Suppressor macrophage treated with lipopolysaccharide for 4 hours (primary cell): ENCODE data around the gene FJX1.
A peak's percentile ranks its signal among the peaks of the same experiment; 100 is the strongest.
"Not testable (repeated sequence)": the region's sequence is repeated elsewhere in the genome, so short reads cannot be mapped to it uniquely, and the experiment has no call there.

Experiments used
- DNase-seq: peaks from one replicate; pipeline ENCODE4 v3.0.0-alpha.2; 2020

Gene FJX1

GRCh38 chr11:35635933-35636332 is 17.7 kb downstream of the FJX1 start:
- DNase-seq, result no peak

GRCh38 chr11:35639591-35640179 is 21.4 kb downstream of the FJX1 start:
- DNase-seq, result no peak

- no peak for DNase-seq
Observed at GRCh38 chr11:35641171-35641897, 23.1 kb downstream of the FJX1 start.

GRCh38 chr11:35641964-35642363 is 23.7 kb downstream of the FJX1 start:
- no peak for DNase-seq

GRCh38 chr11:35647421-35648093 is 29.3 kb downstream of the FJX1 start:
- no peak for DNase-seq

GRCh38 chr11:35650006-35650405 is 31.7 kb downstream of the FJX1 start:
- no peak for DNase-seq

GRCh38 chr11:35650467-35650866 is 32.2 kb downstream of the FJX1 start:
- DNase-seq, result no peak

GRCh38 chr11:35651263-35651662 is 33.0 kb downstream of the FJX1 start:
- no peak for DNase-seq

- DNase-seq, result not testable (repeated sequence)
Observed at GRCh38 chr11:35652786-35653185, 34.5 kb downstream of the FJX1 start.

GRCh38 chr11:35654711-35655110 is 36.5 kb downstream of the FJX1 start:
- no peak for DNase-seq

- DNase-seq, result no peak
Observed at GRCh38 chr11:35655254-35655653, 37.0 kb downstream of the FJX1 start.

GRCh38 chr11:35655856-35656255 is 37.6 kb downstream of the FJX1 start:
- no peak for DNase-seq

GRCh38 chr11:35658020-35658948 is 40.0 kb downstream of the FJX1 start:
- DNase-seq, result no peak

GRCh38 chr11:35661534-35661933 is 43.3 kb downstream of the FJX1 start:
- no peak for DNase-seq

GRCh38 chr11:35662061-35662648 is 43.9 kb downstream of the FJX1 start:
- DNase-seq, result no peak

GRCh38 chr11:35662649-35663407 is 44.6 kb downstream of the FJX1 start, which contains the start of gene TRIM44:
TRIM44 (plus strand) TSS chr11:35662775; CDS start chr11:35663112, 337 bp downstream.
- peak; percentile 90 for DNase-seq

GRCh38 chr11:35663408-35663702 is 45.1 kb downstream of the FJX1 start:
- DNase-seq, result no peak

GRCh38 chr11:35664977-35665441 is 46.7 kb downstream of the FJX1 start:
- DNase-seq, result no peak

GRCh38 chr11:35667257-35667656 is 49.0 kb downstream of the FJX1 start:
- no peak for DNase-seq

- DNase-seq, result not testable (repeated sequence)
Observed at GRCh38 chr11:35668350-35668749, 50.1 kb downstream of the FJX1 start.
